ENCODE results near the gene RNF138.

Gene RNF138

GRCh38 chr18:32091724-32092421, at the start of gene RNF138:
RNF138 (plus strand) TSS chr18:32091874; CDS start chr18:32092777, 903 bp downstream.
- TF ChIP-seq ZNF274 (IDR thresholded peaks at IDR 0.05; ENCODE audit: low read depth, low read length): no peak
- H3K4me3 ChIP-seq (ENCODE audit: low read length): peak within 1 kb of the TSS; percentile 90

- no peak overlapping the region for H3K4me3 ChIP-seq (ENCODE audit: low read length)
- TF ChIP-seq ZNF274 (IDR thresholded peaks at IDR 0.05; ENCODE audit: low read depth, low read length): no peak
These were observed 49.3 kb upstream of the RNF138 start for GRCh38 chr18:32042337-32042736.

DNA sequence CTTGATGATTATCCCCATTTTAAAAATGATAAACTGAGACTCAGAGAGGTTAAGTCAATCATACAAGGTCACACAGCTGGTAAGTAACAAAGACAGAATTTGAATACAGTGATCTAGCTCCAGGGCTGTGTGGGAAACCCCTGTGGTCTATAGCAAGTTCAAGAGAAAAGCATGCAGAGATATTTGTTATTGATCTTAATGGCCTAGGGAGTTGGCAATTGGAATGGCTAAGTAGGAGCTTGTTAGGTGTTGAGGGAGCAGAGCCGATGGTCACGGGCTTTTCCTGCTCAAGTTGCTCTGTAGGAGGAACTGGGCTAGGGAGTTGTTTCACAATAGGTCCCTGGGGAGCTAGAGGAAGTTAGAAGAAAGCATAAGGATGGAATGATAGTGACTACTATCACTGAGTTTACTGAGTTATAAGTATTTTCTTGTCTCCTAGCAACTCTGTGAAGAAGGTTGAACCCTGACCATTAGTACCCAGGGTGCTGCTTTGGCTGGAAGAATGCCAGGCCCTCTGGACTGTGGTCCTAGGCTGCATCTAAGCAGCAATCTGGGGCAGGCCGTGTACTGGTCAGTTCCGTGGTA, 43.1 kb upstream of the RNF138 start:
- TF ChIP-seq ZNF274 (IDR thresholded peaks at IDR 0.05; ENCODE audit: low read depth, low read length): no peak
- H3K4me3 ChIP-seq (ENCODE audit: low read length): no peak overlapping the region; the same call in 1 of the 2 replicates

- H3K4me3 ChIP-seq (ENCODE audit: low read length): no peak overlapping the region; the same call in 1 of the 2 replicates
- TF ChIP-seq ZNF274 (IDR thresholded peaks at IDR 0.05; ENCODE audit: low read depth, low read length): no peak
These were observed 42.1 kb upstream of the RNF138 start for GRCh38 chr18:32049393-32050171.

DNA sequence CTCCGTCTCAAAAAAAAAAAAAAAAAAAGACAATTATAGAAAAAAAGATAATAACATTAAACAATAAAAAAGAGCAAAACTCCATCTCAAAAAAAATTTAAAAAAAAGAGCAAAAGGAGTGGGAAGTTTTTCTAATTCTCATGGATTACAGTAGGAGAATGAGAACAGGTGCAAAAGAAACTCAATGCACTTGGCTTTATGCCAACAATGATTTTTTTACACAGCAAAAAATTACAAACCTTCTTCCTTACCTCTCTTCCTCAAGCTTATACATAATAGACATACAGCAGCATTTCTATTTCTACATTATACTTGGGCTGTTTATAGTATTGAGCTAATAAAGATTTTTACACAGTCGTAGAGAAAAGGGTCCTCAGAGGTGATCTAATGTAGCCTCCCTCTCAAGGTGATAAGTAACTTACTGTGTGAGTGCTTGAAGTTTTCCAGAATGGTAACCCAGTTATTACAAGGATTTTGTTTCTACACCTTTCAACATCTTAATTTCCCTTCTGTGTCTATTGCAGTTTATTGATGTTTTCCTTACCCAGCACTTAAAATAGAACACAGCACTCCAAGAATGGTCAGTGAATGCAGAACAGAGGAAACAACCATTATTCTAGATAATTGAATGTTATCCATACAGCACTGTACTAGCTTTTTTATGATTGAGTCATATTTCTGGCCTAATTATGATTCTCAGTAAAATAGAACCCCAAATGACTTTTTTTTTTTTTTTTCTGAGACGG, 34.9 kb upstream of the RNF138 start:
- no peak for TF ChIP-seq ZNF274 (IDR thresholded peaks at IDR 0.05; ENCODE audit: low read depth, low read length)
- no peak overlapping the region for H3K4me3 ChIP-seq (ENCODE audit: low read length)

DNA sequence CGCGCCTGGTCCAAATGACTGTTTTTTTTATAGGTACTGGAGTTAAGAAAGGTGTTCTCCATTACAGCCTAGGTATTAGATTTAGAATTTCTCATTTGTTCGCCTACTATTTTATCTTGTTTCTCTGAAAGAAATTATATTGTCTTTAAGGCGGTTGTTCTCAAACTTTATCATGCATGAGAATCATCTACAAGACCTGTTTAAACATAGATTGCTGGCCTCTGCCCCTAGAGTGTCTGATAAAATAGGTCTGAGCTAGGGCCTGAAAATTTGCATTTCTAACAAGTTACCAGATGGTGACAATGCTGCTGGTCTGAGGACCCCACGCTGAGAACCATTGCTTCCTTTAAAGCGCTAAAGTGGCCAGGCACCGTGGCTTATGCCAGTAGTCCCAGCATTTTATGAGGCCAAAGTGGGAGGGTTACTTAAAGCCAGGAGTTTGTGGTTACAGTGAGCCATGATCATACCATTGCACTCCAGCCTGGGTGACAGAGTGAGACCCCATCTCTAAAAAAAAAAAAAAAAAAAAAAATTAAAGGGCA, 34.0 kb upstream of the RNF138 start:
- H3K4me3 ChIP-seq (ENCODE audit: low read length): no peak overlapping the region
- no peak for TF ChIP-seq ZNF274 (IDR thresholded peaks at IDR 0.05; ENCODE audit: low read depth, low read length)

GRCh38 chr18:32060026-32060425, 31.6 kb upstream of the RNF138 start:
- no peak overlapping the region for H3K4me3 ChIP-seq (ENCODE audit: low read length)
- no peak for TF ChIP-seq ZNF274 (IDR thresholded peaks at IDR 0.05; ENCODE audit: low read depth, low read length)

DNA sequence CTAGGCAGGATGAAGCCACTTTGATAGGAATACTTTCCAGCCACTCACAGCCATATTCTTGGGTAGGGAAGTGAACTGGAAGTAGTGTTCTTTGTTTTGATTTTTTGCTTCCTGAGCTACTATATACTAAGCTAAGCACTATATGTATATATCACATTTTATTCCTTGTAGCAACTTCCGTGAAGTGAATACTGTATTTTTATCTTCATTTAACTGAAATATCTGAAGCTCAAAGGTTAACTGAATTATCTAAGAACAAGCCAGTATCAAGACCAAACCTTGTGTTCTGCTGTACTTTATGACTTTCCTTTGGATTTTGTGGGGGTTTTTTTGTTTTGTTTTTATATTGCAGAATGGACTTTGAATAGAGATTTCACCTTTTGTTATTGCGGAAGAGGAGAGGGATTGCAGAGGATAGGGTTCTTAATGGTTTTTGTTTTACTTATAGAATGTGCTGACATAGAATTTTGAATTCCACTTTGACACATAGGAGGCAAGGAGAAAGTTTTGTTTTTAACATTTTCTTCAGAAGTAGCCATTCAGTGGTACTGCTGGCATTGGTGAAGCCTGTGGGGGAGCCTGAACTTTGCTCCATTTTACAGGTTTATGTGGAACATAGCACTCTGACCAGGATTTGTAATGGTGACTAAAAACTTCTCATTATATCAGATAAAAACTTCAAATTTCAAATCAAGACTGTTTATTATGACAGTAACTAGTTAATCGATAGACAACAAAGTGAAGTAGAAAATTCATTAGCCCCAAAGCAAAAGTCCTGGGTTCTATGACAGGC, 24.1 kb upstream of the RNF138 start:
- TF ChIP-seq ZNF274 (IDR thresholded peaks at IDR 0.05; ENCODE audit: low read depth, low read length): no peak

DNA sequence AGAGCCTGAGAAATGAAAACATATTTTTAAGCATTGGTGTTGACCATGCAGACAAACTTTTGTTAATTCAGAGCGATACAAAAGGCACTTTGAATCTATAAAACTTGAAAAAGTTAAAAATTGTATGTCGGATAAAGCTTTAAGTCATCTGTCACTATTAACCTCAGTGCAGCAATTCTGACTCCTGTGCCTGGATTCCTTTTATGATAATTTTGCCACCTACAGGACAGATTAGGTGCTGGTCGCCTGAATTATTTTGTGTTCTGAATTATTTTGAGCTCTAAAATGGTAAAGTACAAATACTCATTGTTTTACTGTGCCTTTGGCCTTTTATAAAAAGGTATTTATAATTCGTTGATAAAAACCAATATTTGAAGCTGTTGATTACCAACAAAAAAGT, 19.4 kb upstream of the RNF138 start:
- TF ChIP-seq ZNF274 (IDR thresholded peaks at IDR 0.05; ENCODE audit: low read depth, low read length): no peak
- H3K4me3 ChIP-seq (ENCODE audit: low read length): no peak overlapping the region

More for the DNA sequence above, 24.1 kb upstream of the RNF138 start:
- H3K4me3 ChIP-seq (ENCODE audit: low read length): no peak overlapping the region

- H3K4me3 ChIP-seq (ENCODE audit: low read length): no peak overlapping the region
- TF ChIP-seq ZNF274 (IDR thresholded peaks at IDR 0.05; ENCODE audit: low read depth, low read length): no peak
These were observed 17.5 kb upstream of the RNF138 start for GRCh38 chr18:32074206-32074605.

DNA sequence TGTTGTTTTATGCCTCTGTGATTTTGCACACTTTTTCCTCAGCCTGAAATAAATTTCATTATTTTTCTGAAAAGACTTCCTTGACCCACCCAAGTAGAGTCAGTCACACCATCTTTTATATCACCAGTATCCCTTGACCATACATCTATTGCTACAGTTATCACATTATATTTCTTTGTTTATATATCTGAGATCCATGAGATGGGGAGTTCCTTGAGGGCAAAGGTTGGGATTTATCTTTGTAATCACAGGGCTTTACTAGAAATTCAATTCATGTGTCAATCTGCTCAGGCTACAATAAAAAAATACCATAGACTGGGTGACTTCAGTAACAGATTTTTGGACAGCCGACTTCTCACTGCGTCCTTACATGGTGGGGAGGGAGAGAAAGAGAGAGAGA, 12.8 kb upstream of the RNF138 start:
- H3K4me3 ChIP-seq (ENCODE audit: low read length): no peak overlapping the region

DNA sequence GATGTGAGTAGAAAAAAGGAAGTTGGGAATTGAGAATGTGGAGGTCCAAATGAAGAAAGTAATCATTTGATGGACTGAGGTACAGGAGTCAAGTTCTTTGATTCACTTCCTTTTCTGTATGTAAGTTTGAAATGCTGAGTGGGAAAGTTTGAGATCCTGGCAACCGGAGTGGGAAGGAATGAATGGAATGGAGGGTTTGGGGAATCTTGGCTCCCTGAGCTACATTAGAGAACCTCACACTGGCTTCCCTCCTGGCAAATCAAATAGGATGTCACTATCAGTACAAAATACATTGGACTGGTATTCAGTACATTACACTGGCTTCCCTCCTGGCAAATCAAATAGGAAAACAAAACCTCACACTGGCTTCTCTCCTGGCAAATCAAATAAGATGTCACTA, 9.8 kb upstream of the RNF138 start:
- no peak for TF ChIP-seq ZNF274 (IDR thresholded peaks at IDR 0.05; ENCODE audit: low read depth, low read length)

More for the DNA sequence above, 12.8 kb upstream of the RNF138 start:
- no peak for TF ChIP-seq ZNF274 (IDR thresholded peaks at IDR 0.05; ENCODE audit: low read depth, low read length)

GRCh38 chr18:32083781-32084180, 7.9 kb upstream of the RNF138 start:
- no peak overlapping the region for H3K4me3 ChIP-seq (ENCODE audit: low read length)
- no peak for TF ChIP-seq ZNF274 (IDR thresholded peaks at IDR 0.05; ENCODE audit: low read depth, low read length)

More for the DNA sequence above, 9.8 kb upstream of the RNF138 start:
- H3K4me3 ChIP-seq (ENCODE audit: low read length): no peak overlapping the region

Data from GM08714 (cell line).